Cardiac muscle cell (in vitro differentiated cells and primary cell): ENCODE data around the gene ARL4A. TPM values are rescaled to one million over a fixed set of nuclear protein-coding genes. Genes with fewer than 3 reads are reported as not detected.
A peak's percentile ranks its signal among the peaks of the same experiment; 100 is the strongest.

Source experiments
- DNase-seq, 2 donors: peaks; one replicate each; pipeline versions ENCODE4 v3.0.0 to v3.0.0-alpha.2; 2010 to 2017; ENCODE audit warnings: low read depth in 1 of 2, low spot score in 1 of 2
- H3K27ac ChIP-seq: fragments of 200-600 bp; sonication (generic); 2 replicates; pipeline ENCODE4 v1.5.1; 2016
- H3K27me3 ChIP-seq: fragments of 200-600 bp; sonication (generic); 2 replicates; pipeline ENCODE4 v1.6.0; 2016; ENCODE audit warnings: control low read depth
- H3K36me3 ChIP-seq: fragments of 200-600 bp; sonication (generic); 2 replicates; pipeline ENCODE4 v1.5.1; 2016; ENCODE audit warnings: control low read depth
- H3K4me1 ChIP-seq: fragments of 200-600 bp; sonication (generic); 2 replicates; pipeline ENCODE4 v1.8.1; 2017; ENCODE audit warnings: low read depth, mild to moderate bottlenecking, mixed run types
- H3K4me3 ChIP-seq: fragments of 200-600 bp; sonication (generic); 2 replicates; pipeline ENCODE4 v1.5.1; 2016; ENCODE audit warnings: mild to moderate bottlenecking
- H3K9me3 ChIP-seq: fragments of 200-600 bp; sonication (generic); 2 replicates; pipeline ENCODE4 v1.5.1; 2017; ENCODE audit warnings: low read depth, mild to moderate bottlenecking, control low read depth
- polyA plus RNA-seq: library from polyadenylated mRNA; unstranded; fragments of >200 nt; fragmentation: Nextera tagmentation; extraction: Ambion mirVana; gene quantifications from 2 replicates; pipeline ENCODE4 v1.2.1, GENCODE V29; 2016
- total RNA-seq: library from RNA; depleted of rRNA; stranded (reverse); fragments of >200 nt; gene quantifications from 2 replicates; pipeline ENCODE4 v1.2.3, GENCODE V29; 2016
- TF ChIP-seq, protein P1 (sequence below): IDR thresholded peaks from 2 replicates; pipeline ENCODE4 v1.5.1; 2012; ENCODE audit warnings: low read depth, mild to moderate bottlenecking, low read length

ARL4A gene
- total and polyA plus RNA-seq, 2 experiments from 2014 or later = 6.5 to 10.0 TPM

DNA sequence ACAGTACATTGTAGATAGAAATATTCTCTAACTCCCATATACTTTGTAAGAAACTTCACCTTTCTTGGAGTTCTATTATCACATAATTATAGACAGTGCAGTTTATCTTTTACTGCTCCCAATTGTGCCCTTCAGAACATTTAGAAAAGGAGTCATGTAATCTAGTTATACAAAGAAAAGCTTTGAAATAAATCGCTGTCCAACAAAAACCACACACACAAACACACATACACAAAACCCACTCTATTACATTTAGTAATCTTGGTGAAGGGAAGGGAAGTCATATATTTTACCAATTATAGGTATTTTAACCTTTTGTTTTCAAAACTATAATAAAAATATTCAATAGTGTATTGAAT is 26.9 kb downstream of the ARL4A start:
- Histone ChIP-seq H3K4me3 (no peak overlapping the region), H3K4me1 (peaks cover 4% of the 10 kb centered on the region), H3K36me3 (no peaks in the 10 kb centered on the region), H3K27me3 (no peaks in the 10 kb centered on the region), H3K9me3 (no peaks in the 10 kb centered on the region), H3K27ac (no peak overlapping the region)
- TF ChIP-seq, protein P1, sequence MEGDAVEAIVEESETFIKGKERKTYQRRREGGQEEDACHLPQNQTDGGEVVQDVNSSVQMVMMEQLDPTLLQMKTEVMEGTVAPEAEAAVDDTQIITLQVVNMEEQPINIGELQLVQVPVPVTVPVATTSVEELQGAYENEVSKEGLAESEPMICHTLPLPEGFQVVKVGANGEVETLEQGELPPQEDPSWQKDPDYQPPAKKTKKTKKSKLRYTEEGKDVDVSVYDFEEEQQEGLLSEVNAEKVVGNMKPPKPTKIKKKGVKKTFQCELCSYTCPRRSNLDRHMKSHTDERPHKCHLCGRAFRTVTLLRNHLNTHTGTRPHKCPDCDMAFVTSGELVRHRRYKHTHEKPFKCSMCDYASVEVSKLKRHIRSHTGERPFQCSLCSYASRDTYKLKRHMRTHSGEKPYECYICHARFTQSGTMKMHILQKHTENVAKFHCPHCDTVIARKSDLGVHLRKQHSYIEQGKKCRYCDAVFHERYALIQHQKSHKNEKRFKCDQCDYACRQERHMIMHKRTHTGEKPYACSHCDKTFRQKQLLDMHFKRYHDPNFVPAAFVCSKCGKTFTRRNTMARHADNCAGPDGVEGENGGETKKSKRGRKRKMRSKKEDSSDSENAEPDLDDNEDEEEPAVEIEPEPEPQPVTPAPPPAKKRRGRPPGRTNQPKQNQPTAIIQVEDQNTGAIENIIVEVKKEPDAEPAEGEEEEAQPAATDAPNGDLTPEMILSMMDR = no peak
- no peak for DNase-seq

DNA sequence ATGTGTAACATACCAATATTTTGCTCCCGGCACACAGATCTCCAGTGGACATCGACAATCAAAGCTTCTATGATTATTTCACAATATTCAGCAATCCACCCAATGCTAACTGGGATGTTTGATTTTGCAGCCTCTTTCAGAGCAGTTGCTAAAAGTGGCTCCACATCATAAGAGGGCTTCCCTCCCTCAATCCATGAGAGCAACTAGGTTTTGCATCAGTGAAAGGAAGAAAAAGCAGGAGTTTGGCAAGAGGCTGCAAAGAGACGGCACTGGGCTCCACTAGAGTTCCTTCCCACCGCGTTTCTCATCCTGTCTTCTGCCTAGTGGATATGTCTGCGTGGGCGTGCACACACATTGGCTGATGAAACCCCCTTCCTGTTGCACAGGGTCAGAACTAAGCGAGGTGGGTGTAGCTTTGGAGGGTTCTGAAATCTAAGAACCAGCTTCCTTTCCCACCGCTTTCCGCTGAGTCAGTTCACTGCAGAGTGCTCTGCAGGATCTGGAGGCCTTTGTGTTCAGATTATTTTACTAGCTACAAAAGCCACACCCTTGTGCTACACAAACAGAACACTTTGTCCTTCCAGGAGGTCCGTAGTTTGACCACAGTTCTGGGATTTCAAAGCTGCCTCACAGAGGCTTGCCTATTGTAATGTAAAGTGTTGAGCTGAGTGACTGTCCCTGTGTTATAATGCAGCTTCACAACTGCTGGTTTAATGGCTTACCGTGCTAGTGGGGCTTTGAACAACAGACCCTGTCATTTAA is 28.1 kb downstream of the ARL4A start:
- no peaks in the 10 kb centered on the region for H3K9me3 ChIP-seq
- H3K36me3 ChIP-seq = no peaks in the 10 kb centered on the region
- peak overlapping the region; percentile 71 for H3K27ac ChIP-seq
- peaks cover 4% of the 10 kb centered on the region for H3K4me1 ChIP-seq
- H3K27me3 ChIP-seq = no peaks in the 10 kb centered on the region
- peak; percentile 24 to 98 for DNase-seq
- no peak overlapping the region for H3K4me3 ChIP-seq
- TF ChIP-seq, protein P1 = no peak

DNA sequence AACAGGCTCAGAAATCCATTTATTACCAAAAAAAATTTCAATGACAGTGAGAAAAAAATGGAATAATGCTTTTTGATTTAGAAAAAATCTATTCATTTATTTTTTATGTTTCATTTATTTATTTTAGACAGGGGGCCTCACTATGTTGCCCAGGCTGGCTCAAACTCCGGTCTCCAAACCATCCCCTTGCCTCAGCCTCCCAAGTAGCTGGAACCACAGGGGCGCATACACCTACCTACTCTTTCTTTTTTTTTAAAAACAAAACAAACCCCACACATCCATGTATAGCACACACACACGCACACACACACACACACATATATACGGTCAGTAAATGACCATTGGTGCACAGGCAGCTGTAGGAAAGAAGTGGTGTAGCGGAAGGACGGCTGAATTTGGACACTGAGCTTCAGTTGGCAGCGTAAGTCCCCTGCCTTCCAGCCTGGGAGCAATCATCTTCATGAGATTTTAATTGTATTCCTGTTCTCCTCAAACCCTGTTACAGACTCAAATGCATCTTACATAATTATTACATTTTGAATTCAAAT is 28.8 kb downstream of the ARL4A start:
- peak in 1 of 2 donors; percentile 27 for DNase-seq
- H3K36me3 ChIP-seq = no peaks in the 10 kb centered on the region
- no peaks in the 10 kb centered on the region for H3K27me3 ChIP-seq
- H3K4me1 ChIP-seq = peaks cover 4% of the 10 kb centered on the region
- peak overlapping the region; percentile 71 for H3K27ac ChIP-seq
- TF ChIP-seq, protein P1 = no peak
- no peak overlapping the region for H3K4me3 ChIP-seq
- no peaks in the 10 kb centered on the region for H3K9me3 ChIP-seq

DNA sequence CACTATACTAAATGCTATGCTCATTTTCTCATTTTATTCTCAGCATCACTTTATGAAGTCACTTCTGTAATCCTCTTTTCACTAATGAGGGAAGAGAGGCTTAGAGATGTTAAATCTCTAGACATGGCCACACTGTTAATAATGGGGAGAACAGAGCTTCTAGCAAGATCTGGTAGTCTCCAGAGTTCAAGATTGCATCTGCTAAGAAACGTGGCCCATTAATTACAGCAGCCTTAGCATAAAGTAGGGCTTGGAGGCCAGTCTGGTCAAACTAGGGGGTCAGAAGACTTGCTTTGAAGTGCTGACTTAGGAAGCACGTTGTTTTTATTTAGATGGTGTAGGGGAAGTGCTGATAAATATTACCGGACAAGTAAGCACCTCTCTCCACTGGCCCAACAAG is 29.3 kb downstream of the ARL4A start:
- no peak overlapping the region for H3K4me3 ChIP-seq
- no peaks in the 10 kb centered on the region for H3K9me3 ChIP-seq
- H3K27ac ChIP-seq = no peak overlapping the region
- H3K36me3 ChIP-seq = no peaks in the 10 kb centered on the region
- H3K4me1 ChIP-seq = peaks cover 4% of the 10 kb centered on the region
- TF ChIP-seq, protein P1 = no peak
- DNase-seq = no peak
- no peaks in the 10 kb centered on the region for H3K27me3 ChIP-seq

DNA sequence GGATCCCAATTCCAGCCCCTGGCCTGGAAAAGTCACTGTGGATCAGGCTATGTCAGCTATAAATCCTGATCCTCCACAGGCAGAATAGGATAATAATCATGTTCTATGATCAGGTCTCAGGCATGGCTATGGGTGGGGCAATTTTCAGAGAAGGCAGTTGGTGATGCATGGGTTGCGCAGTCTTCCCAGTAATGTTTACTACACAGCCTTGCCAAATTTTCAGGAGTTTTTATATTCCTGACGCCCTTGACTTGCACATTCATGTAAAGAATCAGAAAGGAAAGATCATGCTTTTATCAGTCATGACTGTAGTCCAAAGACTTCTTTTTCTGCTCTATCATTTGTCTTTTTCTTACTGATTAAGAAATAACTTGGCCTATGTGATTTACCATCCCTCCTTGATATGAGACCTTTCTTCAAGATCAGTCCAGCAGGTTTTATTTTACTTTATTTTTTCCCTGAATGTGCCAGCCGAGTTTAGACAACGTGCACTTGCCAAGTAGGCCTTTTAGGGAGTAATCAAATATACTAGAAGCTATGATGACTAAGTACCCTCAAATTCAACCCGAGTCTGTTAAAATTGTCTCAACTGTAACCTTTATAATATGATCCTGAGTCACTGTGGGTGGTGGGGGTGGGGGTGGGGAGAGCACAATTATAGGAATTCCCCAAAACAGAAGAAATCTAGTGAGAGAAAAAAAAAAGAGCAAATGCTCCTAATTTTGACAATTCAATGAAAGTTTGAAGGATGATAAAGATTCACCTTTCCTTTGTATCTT is 31.9 kb downstream of the ARL4A start:
- H3K9me3 ChIP-seq = no peaks in the 10 kb centered on the region
- H3K27me3 ChIP-seq = no peaks in the 10 kb centered on the region
- H3K27ac ChIP-seq = no peak overlapping the region
- H3K4me3 ChIP-seq = no peak overlapping the region
- peak in 1 of 2 donors; percentile 74 for DNase-seq
- H3K4me1 ChIP-seq = peaks cover 4% of the 10 kb centered on the region
- TF ChIP-seq, protein P1 = no peak
- no peaks in the 10 kb centered on the region for H3K36me3 ChIP-seq
